Epithelial cell of esophagus (primary cell): ENCODE data around the gene FANCD2.

Source experiments
- DNase-seq: peaks from one replicate; pipeline ENCODE4 v3.0.0; 2010; ENCODE audit warnings: low read depth
- H3K4me3 ChIP-seq: 2 replicates; pipeline ENCODE4 v1.5.1; 2011; ENCODE audit warnings: mild to moderate bottlenecking, low read length, control low read depth
- TF ChIP-seq, protein P1 (sequence below): IDR thresholded peaks from 2 replicates; pipeline ENCODE4 v1.5.1; 2011; ENCODE audit warnings: low read depth, mild to moderate bottlenecking, low read length, control low read depth, inconsistent platforms; ENCODE audit not compliant: insufficient read depth; ENCODE audit errors: missing control alignments

Gene FANCD2

DNA sequence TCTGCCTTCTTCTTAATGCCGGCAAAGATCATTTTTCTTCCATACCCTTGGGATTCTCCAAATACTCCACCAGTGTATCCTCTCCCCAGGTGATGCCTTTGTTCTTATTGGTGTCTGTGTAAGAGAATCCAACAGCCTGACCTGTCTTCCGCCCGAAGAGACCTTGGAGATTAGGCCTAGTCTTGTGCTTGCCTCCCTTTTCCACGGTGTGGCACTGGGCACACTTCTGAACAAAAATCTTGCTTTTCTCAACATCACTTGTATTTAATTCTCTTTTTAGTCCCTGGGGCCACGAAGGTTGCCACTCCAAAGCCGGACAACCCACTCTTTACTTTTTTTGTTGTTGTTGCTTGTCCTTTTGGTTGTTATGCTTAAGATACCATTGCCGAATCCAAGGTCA, 25.6 kb upstream of the FANCD2 start:
- DNase-seq = no peak
- no peak overlapping the region for H3K4me3 ChIP-seq
- TF ChIP-seq, protein P1, sequence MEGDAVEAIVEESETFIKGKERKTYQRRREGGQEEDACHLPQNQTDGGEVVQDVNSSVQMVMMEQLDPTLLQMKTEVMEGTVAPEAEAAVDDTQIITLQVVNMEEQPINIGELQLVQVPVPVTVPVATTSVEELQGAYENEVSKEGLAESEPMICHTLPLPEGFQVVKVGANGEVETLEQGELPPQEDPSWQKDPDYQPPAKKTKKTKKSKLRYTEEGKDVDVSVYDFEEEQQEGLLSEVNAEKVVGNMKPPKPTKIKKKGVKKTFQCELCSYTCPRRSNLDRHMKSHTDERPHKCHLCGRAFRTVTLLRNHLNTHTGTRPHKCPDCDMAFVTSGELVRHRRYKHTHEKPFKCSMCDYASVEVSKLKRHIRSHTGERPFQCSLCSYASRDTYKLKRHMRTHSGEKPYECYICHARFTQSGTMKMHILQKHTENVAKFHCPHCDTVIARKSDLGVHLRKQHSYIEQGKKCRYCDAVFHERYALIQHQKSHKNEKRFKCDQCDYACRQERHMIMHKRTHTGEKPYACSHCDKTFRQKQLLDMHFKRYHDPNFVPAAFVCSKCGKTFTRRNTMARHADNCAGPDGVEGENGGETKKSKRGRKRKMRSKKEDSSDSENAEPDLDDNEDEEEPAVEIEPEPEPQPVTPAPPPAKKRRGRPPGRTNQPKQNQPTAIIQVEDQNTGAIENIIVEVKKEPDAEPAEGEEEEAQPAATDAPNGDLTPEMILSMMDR = no peak

DNA sequence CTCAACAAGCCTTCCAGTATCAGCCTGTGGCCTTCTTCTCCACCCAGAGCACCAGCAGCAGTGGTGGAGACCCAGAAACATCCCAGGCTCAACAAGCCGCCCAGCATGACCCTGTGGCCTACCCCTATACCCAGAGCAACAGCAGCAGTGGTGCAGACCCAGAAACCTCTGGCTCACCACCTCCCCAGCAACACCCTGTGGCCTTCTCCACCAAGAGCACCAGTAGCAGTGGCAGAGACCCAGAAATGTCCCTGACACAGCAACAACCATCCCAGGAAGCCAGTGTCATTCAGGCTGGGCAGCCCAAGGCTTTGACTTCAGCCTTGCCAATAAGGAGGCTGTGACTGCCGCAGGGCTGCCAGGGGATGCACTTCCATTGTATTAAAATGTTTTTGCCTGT, 23.3 kb upstream of the FANCD2 start:
- TF ChIP-seq, protein P1 = no peak
- H3K4me3 ChIP-seq = no peak overlapping the region
- DNase-seq = no peak

DNA sequence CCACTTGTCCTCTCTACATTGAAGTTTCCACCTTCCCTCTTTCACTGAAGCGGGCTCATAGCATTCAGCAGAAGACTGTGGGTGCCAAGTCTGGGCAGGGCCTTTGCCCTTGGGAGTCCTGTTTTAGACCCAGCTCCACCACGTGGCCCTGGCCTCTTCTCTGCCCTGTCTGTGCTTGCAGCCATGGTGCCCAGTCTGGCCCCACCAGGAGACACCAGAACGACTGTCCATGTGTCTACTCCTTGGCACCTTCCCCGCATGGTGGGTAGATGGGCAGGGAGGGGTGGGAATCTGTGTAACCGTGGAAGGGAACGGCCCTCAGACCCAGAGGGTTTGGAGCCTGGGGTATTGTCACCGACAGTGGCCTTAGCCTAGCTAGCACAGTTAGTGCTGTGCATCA, 21.7 kb upstream of the FANCD2 start:
- TF ChIP-seq, protein P1 = no peak

DNA sequence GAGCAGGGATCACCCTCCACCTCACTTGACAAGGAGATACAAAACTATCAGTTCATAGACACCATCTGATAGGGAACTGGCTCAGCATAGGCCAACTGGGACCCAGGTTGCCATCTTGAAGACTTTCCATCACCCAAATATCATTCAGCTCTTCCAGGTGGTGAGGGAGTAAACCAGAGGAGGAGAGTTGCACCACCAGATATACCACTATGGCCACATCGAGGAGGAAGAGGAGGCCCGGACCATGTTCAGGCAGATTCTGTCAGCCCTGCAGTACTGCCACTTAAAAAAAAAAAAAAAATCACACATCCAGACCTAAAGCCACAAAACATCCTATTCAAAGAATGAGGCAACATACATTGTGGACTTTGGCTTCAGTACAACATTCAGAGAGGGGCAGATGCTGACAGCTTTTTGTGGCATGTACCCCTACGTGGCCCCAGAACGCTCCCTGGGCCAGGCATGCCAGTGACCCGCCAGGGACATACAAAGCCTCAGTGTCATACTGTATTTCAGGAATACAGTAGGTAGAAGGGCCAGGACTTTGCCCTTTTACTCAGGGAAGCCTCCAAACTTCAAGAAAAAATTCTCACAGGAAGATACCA, 21.2 kb upstream of the FANCD2 start:
- no peak for DNase-seq
- TF ChIP-seq, protein P1 = no peak
- no peak overlapping the region for H3K4me3 ChIP-seq

More for the DNA sequence above, 21.7 kb upstream of the FANCD2 start:
- DNase-seq = no peak
- no peak overlapping the region for H3K4me3 ChIP-seq

DNA sequence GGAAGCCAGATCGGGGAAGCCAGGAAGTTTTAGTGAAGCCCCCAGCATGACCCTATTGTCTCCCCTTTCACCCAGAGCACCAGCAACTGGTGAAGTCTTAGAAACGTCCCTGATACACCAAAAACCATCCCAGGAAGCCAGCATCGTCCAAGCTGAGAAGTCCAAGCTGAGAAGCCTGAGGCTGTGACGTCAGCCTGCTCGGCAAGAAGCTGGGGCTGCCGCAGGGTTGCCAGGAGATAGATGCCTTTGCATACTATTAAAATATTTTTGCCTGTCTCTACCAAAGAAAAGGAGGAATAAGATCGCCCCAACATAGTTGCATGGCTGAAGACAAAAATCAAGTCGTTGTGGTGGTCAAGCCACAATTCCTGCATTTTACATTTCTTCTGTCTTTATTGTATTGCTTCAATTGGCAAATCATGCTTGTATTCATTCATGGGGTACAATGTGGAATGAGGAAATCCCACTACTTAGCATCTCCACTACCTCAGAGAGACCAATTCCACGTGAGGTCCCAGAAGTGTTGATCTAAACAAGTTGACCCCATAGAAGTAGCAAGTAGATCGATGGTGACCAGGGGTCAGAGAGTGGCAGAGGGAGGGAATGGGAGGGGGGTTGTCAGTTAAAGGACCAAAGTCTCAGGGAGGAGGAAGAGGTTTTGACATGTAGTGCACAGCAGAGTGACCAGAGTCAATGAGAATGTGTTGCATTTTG, 20.0 kb upstream of the FANCD2 start:
- no peak overlapping the region for H3K4me3 ChIP-seq
- TF ChIP-seq, protein P1 = no peak
- DNase-seq = no peak

DNA sequence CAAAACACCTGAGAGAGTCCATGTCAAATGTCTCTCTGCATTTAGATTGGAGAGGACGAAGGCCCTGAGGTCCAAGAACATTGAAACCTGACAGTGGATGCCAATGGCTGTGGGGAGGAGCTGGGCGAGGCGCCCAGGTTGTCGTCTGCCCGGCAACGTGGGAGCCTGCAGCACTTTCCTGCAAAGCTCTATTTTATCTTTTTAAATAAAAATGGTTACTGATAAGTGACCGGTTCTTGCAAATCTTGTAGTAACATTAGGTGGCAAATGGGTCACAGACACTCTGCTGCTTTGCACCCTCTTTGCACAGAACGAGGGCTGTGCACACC, 19.5 kb upstream of the FANCD2 start:
- no peak overlapping the region for H3K4me3 ChIP-seq
- TF ChIP-seq, protein P1 = no peak
- DNase-seq = no peak
